Ectodermal cell (in vitro differentiated cells): ENCODE data around the gene IFNAR1.

ENCODE experiments used
- H3K27ac ChIP-seq: 2 replicates; pipeline ENCODE4 v1.7.0; 2013; ENCODE audit warnings: mild to moderate bottlenecking, low read depth, low read length; ENCODE audit not compliant: insufficient read depth, poor library complexity, severe bottlenecking
- H3K27me3 ChIP-seq: 2 replicates; pipeline ENCODE4 v1.7.0; 2013; ENCODE audit warnings: mild to moderate bottlenecking, low read length; ENCODE audit not compliant: insufficient read depth, control insufficient read depth, poor library complexity, severe bottlenecking
- H3K36me3 ChIP-seq: one replicate; pipeline ENCODE4 v1.7.0; 2013; ENCODE audit warnings: low read length; ENCODE audit not compliant: control insufficient read depth, insufficient read depth
- H3K4me1 ChIP-seq: one replicate; pipeline ENCODE4 v1.7.0; 2013; ENCODE audit warnings: low read length; ENCODE audit not compliant: control insufficient read depth, insufficient read depth
- H3K4me3 ChIP-seq: 2 replicates; pipeline ENCODE4 v1.7.0; 2013; ENCODE audit warnings: low read depth, low read length, control low read depth; ENCODE audit not compliant: insufficient read depth
- H3K9me3 ChIP-seq: 2 replicates; pipeline ENCODE4 v1.7.0; 2013; ENCODE audit warnings: mild to moderate bottlenecking, low read length, moderate library complexity; ENCODE audit not compliant: control insufficient read depth
- WGBS, 2 experiments: methylation state at CpG; one replicate each; pipeline ENCODE4 v1.1.7; 2013; ENCODE audit warnings: missing lambda C conversion rate in 2 of 2; 5-methylcytosine and 5-hydroxymethylcytosine counted together

Gene IFNAR1

DNA sequence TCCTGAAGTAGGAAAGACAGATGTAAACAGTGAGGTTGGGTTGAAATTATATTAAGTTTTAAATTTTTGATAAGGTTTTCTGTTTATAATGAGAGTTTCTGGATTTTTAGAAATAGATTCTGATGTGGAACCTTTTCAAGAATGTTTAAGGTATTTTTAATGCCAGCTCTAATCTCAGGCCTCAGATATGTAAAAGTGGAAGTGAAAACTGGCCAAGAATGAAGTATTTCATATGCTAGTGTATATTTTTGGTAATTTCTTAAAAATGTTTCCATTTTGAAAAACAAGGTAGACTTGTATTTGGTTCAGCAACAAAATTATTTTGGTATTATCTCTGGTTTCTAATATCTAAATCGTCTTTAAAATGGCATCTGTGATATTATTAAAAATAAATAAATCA lies 14.4 kb downstream of the IFNAR1 start:
- no peaks in the 10 kb centered on the region for H3K36me3 ChIP-seq
- no peak overlapping the region for H3K4me3 ChIP-seq
- H3K27ac ChIP-seq, result no peak overlapping the region
- H3K27me3 ChIP-seq, result no peaks in the 10 kb centered on the region
- no CpG with 5 or more reads among the region's 1 CpG for WGBS, 2 experiments
- H3K4me1 ChIP-seq, result no peaks in the 10 kb centered on the region
- no peaks in the 10 kb centered on the region for H3K9me3 ChIP-seq

- Histone ChIP-seq H3K4me3 (no peak overlapping the region), H3K36me3 (no peaks in the 10 kb centered on the region), H3K27ac (no peak overlapping the region), H3K27me3 (no peaks in the 10 kb centered on the region), H3K9me3 (no peaks in the 10 kb centered on the region), H3K4me1 (no peaks in the 10 kb centered on the region)
- 89 to 95% methylated on average over 2 of the region's 2 CpGs for WGBS, 2 experiments
These were observed 15.1 kb downstream of the IFNAR1 start for GRCh38 chr21:33339918-33340317.

DNA sequence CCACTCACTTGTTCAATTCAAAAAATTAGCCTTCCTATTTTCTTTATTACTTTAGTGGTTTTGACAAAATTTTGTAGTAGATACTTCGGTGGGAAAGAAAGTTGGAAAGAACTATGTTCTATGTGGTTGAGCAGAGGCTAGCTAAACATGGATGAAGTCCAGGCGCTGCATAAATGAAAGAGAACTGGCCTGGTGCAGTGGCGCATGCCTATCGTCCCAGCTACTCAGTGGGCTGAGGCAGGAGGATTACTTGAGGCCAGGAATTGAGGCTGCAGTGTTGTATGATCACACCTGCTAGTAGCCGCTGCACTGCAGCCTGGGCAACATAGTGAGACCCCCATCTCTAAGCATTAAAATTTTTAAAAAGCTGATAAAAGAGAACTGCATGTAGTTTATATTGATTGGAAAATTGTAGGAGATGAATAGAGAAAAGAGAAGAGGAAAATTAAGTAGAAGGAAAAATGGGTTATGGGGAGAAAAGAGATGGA lies 21.0 kb downstream of the IFNAR1 start:
- Histone ChIP-seq H3K4me3 (no peak overlapping the region), H3K36me3 (peaks cover 8% of the 10 kb centered on the region), H3K27ac (no peak overlapping the region), H3K4me1 (no peaks in the 10 kb centered on the region), H3K9me3 (no peaks in the 10 kb centered on the region), H3K27me3 (no peaks in the 10 kb centered on the region)
- 97 to 98% methylated on average over 5 of the region's 5 CpGs for WGBS, 2 experiments

DNA sequence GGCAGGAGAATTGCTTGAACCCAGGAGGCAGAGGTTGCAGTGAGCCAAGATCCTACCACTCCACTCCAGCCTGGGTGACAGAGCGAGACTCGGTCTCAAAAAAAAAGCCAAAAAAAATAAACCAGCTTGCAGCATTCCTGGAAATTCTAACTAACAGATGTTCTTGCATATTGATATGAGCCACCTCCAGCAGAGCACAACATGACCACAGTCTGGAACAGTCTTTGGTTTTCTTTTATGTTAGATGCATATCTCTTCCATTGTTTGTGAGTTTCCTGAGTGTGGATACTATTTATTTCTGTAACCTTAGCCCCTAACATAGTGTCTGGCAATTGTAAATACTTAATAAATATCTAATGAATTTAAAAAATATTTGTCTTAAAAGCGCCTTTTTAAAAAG lies 23.9 kb downstream of the IFNAR1 start:
- Histone ChIP-seq H3K9me3 (no peaks in the 10 kb centered on the region), H3K27ac (no peak overlapping the region), H3K36me3 (peaks cover 8% of the 10 kb centered on the region), H3K4me3 (no peak overlapping the region), H3K4me1 (no peaks in the 10 kb centered on the region), H3K27me3 (no peaks in the 10 kb centered on the region)
- WGBS, 2 experiments, result 89 to 96% methylated on average over 3 of the region's 3 CpGs

DNA sequence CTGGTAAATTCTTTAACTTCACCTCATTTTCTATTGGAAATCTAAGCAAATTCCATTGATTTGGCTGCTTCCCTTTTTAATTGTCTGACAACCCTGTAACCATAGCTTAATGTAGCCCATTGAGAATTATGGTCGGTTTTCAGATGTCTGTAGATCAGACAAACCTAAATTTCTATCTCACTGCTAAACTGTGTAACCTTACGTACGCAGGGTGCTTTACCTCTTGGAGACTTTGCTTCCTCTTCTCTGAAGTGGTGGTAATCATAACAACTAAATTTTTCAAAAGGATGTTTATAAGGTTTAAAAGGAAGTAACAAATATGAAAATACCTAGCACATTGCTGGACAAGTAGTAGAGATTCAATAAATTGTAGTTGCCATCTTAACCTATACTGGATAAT lies 25.9 kb downstream of the IFNAR1 start:
- H3K27ac ChIP-seq, result no peak overlapping the region
- H3K9me3 ChIP-seq, result no peaks in the 10 kb centered on the region
- H3K27me3 ChIP-seq, result no peaks in the 10 kb centered on the region
- 89 to 100% methylated on average over 3 of the region's 3 CpGs for WGBS, 2 experiments
- H3K4me1 ChIP-seq, result no peaks in the 10 kb centered on the region
- H3K4me3 ChIP-seq, result no peak overlapping the region
- peaks cover 14% of the 10 kb centered on the region for H3K36me3 ChIP-seq

GRCh38 chr21:33355355-33355754 lies 30.6 kb downstream of the IFNAR1 start:
- H3K4me3 ChIP-seq, result no peak overlapping the region
- H3K36me3 ChIP-seq, result peaks cover 11% of the 10 kb centered on the region
- 90 to 94% methylated on average over 5 to 6 of the region's 6 CpGs for WGBS, 2 experiments
- no peak overlapping the region for H3K27ac ChIP-seq
- H3K9me3 ChIP-seq, result no peaks in the 10 kb centered on the region
- no peaks in the 10 kb centered on the region for H3K27me3 ChIP-seq
- no peaks in the 10 kb centered on the region for H3K4me1 ChIP-seq

GRCh38 chr21:33355996-33356395 lies 31.2 kb downstream of the IFNAR1 start:
- Histone ChIP-seq H3K4me1 (no peaks in the 10 kb centered on the region), H3K27ac (no peak overlapping the region), H3K4me3 (no peak overlapping the region), H3K36me3 (peaks cover 11% of the 10 kb centered on the region), H3K9me3 (no peaks in the 10 kb centered on the region), H3K27me3 (no peaks in the 10 kb centered on the region)
- WGBS, 2 experiments, result 95 to 96% methylated on average over 11 of the region's 11 CpGs

DNA sequence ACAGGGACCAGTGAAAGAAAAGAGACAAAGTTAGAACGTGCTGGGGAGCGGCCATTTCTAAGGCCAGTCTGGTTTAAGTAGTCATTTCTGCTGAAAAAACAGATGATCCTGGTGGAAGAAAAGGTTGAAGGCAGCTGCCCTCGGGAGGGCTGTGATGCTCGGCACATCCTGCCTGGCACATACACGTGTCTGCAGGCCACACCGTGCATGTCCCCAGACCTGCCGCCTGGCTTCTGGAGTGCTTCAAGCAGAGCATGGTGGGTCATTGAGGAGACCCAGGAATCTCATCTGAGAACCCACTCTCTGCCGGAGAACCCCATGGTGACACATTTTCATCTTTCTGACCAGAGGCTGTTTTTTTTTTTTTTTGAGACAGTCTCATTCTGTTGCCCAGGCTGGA lies 32.4 kb downstream of the IFNAR1 start:
- 94 to 96% methylated on average over 8 of the region's 8 CpGs for WGBS, 2 experiments
- Histone ChIP-seq H3K9me3 (no peaks in the 10 kb centered on the region), H3K27ac (no peak overlapping the region), H3K4me3 (no peak overlapping the region), H3K36me3 (peaks cover 11% of the 10 kb centered on the region), H3K27me3 (no peaks in the 10 kb centered on the region), H3K4me1 (no peaks in the 10 kb centered on the region)

GRCh38 chr21:33359446-33359845 lies 34.7 kb downstream of the IFNAR1 start:
- Histone ChIP-seq H3K36me3 (peaks cover 11% of the 10 kb centered on the region), H3K27me3 (no peaks in the 10 kb centered on the region), H3K4me3 (no peak overlapping the region), H3K9me3 (no peaks in the 10 kb centered on the region), H3K4me1 (no peaks in the 10 kb centered on the region), H3K27ac (no peak overlapping the region)
- 86 to 93% methylated on average over 4 of the region's 4 CpGs for WGBS, 2 experiments

DNA sequence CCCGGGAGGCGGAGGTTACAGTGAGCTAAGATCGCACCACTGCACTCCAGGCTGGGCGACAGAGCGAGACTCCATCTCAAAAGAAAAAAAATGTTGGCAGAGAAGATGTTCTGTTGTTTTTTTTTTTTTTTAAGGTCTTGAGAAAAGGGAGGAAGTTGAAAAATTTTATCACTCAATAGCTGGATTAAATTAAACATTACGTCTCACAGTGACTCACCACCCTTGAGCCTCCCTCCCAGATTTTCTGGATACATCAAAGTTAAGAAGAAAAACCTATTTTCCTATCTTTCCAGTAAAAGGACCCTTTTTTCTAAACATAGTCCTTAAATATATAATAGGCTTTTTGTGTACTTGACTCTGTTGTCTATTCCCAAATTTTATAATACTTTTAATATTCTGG lies 35.5 kb downstream of the IFNAR1 start:
- no peaks in the 10 kb centered on the region for H3K9me3 ChIP-seq
- WGBS, 2 experiments, result 91% methylated on average over 6 of the region's 6 CpGs
- H3K27ac ChIP-seq, result no peak overlapping the region

More for the DNA sequence above, 35.5 kb downstream of the IFNAR1 start:
- Histone ChIP-seq H3K4me3 (no peak overlapping the region), H3K36me3 (peaks cover 9% of the 10 kb centered on the region), H3K4me1 (no peaks in the 10 kb centered on the region), H3K27me3 (no peaks in the 10 kb centered on the region)
